OCI-LY1 (cell line): ENCODE data around the gene SLC47A1.

Source experiments
- H2AFZ ChIP-seq: fragments of 200-600 bp; sonication (generic), shearing (Covaris generic); 2 replicates; pipeline ENCODE4 v1.6.0; 2014; ENCODE audit warnings: antibody characterized with exemption, mild to moderate bottlenecking, low read length
- H3F3A ChIP-seq: fragments of 200-600 bp; sonication (generic), shearing (Covaris generic); 2 replicates; pipeline ENCODE4 v1.6.0; 2014; ENCODE audit warnings: mild to moderate bottlenecking, antibody characterized with exemption, low read length, moderate library complexity; ENCODE audit not compliant: insufficient read depth
- H3K27ac ChIP-seq: fragments of 200-600 bp; sonication (generic); 2 replicates; pipeline ENCODE4 v1.5.1; 2014; ENCODE audit warnings: low read length, mixed run types, mild to moderate bottlenecking, low read depth; ENCODE audit not compliant: poor library complexity, severe bottlenecking
- H3K27me3 ChIP-seq: fragments of 200-600 bp; sonication (generic); 2 replicates; pipeline ENCODE4 v1.6.0; 2014; ENCODE audit warnings: antibody characterized with exemption, mild to moderate bottlenecking, low read length, moderate library complexity; ENCODE audit not compliant: insufficient read depth
- H3K36me3 ChIP-seq: fragments of 200-600 bp; sonication (generic); 2 replicates; pipeline ENCODE4 v1.6.1; 2014; ENCODE audit warnings: mild to moderate bottlenecking, antibody characterized with exemption, low read length, moderate library complexity, mixed read lengths; ENCODE audit not compliant: insufficient read depth
- H3K4me1 ChIP-seq: fragments of 200-600 bp; sonication (generic); 2 replicates; pipeline ENCODE4 v1.5.1; 2014; ENCODE audit warnings: mild to moderate bottlenecking, low read length, moderate library complexity; ENCODE audit not compliant: insufficient read depth, severe bottlenecking
- H3K4me2 ChIP-seq: fragments of 200-600 bp; sonication (generic), shearing (Covaris generic); 2 replicates; pipeline ENCODE4 v1.6.1; 2014; ENCODE audit warnings: low read length
- H3K4me3 ChIP-seq: fragments of 200-600 bp; sonication (generic); 2 replicates; pipeline ENCODE4 v1.5.1; 2014; ENCODE audit warnings: low read length, low read depth, mild to moderate bottlenecking, mixed read lengths; ENCODE audit not compliant: poor library complexity, severe bottlenecking
- H3K79me2 ChIP-seq: fragments of 200-600 bp; shearing (Covaris generic); 2 replicates; pipeline ENCODE4 v1.6.1; 2016; ENCODE audit warnings: mixed run types, low read length, mixed read lengths; ENCODE audit not compliant: insufficient read depth
- H3K9ac ChIP-seq: fragments of 200-600 bp; sonication (generic), shearing (Covaris generic); 2 replicates; pipeline ENCODE4 v1.6.1; 2014; ENCODE audit warnings: mild to moderate bottlenecking, low read length, mixed read lengths
- H3K9me2 ChIP-seq: fragments of 200-600 bp; sonication (generic), shearing (Covaris generic); 2 replicates; pipeline ENCODE4 v1.6.1; 2014; ENCODE audit warnings: low read depth, mild to moderate bottlenecking, low read length, mixed read lengths
- H3K9me3 ChIP-seq: fragments of 200-600 bp; shearing (Covaris generic); 2 replicates; pipeline ENCODE4 v1.6.1; 2014; ENCODE audit warnings: low read length, mixed read lengths
- H4K20me1 ChIP-seq: fragments of 200-600 bp; sonication (generic), shearing (Covaris generic); 2 replicates; pipeline ENCODE4 v1.6.0; 2016; ENCODE audit warnings: mild to moderate bottlenecking, low read length; ENCODE audit not compliant: insufficient read depth
- EZH2 ChIP-seq: fragments of 200-600 bp; sonication (generic), shearing (Covaris generic); IDR thresholded peaks from 2 replicates; pipeline ENCODE4 v1.8.0; 2017; ENCODE audit warnings: borderline replicate concordance, mixed run types, mild to moderate bottlenecking, antibody characterized with exemption, low read length, moderate library complexity, mixed read lengths
- TF ChIP-seq, protein P1 (sequence below): fragments of 200-600 bp; sonication (generic), shearing (Covaris generic); IDR thresholded peaks from 2 replicates; pipeline ENCODE4 v1.5.1; 2017; ENCODE audit warnings: mild to moderate bottlenecking, antibody characterized with exemption, low read length, moderate library complexity, mixed read lengths

The SLC47A1 gene

DNA sequence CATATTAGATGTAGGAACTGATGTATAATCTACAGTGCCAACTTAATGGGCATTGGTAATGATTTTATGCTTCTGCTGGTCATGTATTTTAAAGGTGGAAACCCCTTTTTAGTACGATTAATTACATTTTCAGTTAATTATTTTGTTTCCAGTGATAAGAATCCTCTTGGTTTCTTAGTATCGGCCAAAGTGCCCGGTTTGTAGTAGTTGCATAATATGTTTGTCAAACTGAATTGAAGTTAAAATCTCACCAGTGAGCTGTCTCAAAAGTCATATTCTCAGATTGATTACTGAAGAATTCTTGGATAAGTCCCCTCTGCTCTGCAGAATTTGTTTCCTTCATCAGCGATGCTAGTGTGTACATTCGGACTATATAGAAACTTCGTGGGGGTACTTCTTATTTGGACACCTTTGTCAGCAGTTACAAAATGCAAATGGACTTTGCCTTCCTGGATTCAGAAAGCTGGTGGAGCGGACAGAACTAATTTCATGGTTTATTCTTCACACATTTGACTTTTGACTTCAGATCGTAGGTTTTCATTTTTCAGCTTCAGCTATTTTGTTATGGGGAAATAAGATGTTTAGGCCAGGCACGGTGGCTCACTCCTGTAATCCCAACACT is 28.2 kb downstream of the SLC47A1 start:
- no peaks in the 10 kb centered on the region for H3K79me2 ChIP-seq
- H3K27ac ChIP-seq: no peak overlapping the region

DNA sequence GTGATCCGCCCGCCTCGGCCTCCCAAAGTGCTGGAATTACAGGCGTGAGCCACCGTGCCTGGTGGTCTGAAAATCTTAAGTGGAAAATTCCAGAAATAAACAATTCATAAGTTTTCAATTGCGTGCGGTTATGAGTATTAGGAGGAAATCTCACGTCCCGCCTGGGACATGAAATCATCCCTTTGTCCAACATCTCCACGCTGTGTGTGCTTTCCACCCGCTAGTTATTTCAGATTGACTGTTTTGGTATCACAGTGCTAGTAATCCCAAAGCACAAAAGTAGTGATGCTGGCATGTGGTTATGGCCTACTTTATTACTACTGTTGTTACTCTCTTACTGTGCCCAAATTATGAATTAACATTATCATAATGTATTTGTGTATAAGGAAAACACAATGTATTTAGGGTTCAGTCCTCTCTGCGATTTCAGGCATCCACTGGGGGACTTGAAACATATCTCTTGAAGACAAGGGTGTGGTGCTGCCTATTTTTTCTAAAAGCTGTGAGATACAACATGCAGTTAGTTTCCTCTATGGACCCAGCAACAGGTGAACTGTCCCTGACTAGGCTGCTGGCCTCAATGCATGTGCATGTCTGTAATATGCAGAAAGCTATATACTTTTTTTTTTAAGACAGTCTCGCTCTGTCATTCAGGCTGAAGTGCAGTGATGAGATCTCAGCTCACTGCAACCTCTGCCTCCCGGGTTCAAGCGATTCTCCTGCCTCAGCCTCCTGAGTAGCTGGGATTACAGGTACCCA is 32.3 kb downstream of the SLC47A1 start:
- Histone ChIP-seq H3K4me1 (no peaks in the 10 kb centered on the region), H2AFZ (no peak overlapping the region)
- TF ChIP-seq, protein P1, sequence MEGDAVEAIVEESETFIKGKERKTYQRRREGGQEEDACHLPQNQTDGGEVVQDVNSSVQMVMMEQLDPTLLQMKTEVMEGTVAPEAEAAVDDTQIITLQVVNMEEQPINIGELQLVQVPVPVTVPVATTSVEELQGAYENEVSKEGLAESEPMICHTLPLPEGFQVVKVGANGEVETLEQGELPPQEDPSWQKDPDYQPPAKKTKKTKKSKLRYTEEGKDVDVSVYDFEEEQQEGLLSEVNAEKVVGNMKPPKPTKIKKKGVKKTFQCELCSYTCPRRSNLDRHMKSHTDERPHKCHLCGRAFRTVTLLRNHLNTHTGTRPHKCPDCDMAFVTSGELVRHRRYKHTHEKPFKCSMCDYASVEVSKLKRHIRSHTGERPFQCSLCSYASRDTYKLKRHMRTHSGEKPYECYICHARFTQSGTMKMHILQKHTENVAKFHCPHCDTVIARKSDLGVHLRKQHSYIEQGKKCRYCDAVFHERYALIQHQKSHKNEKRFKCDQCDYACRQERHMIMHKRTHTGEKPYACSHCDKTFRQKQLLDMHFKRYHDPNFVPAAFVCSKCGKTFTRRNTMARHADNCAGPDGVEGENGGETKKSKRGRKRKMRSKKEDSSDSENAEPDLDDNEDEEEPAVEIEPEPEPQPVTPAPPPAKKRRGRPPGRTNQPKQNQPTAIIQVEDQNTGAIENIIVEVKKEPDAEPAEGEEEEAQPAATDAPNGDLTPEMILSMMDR: no peak
- TF ChIP-seq EZH2: no peak

More for the DNA sequence above, 28.2 kb downstream of the SLC47A1 start:
- Histone ChIP-seq H2AFZ (no peak overlapping the region), H3K4me1 (no peaks in the 10 kb centered on the region), H3K9me3 (no peaks in the 10 kb centered on the region), H3K9me2 (no peaks in the 10 kb centered on the region), H3K4me2 (no peak overlapping the region), H3K4me3 (no peak overlapping the region), H3K9ac (no peak overlapping the region), H4K20me1 (no peaks in the 10 kb centered on the region), H3F3A (no peaks in the 10 kb centered on the region), H3K36me3 (no peaks in the 10 kb centered on the region), H3K27me3 (no peaks in the 10 kb centered on the region)
- TF ChIP-seq EZH2: no peak
- TF ChIP-seq, protein P1: no peak

DNA sequence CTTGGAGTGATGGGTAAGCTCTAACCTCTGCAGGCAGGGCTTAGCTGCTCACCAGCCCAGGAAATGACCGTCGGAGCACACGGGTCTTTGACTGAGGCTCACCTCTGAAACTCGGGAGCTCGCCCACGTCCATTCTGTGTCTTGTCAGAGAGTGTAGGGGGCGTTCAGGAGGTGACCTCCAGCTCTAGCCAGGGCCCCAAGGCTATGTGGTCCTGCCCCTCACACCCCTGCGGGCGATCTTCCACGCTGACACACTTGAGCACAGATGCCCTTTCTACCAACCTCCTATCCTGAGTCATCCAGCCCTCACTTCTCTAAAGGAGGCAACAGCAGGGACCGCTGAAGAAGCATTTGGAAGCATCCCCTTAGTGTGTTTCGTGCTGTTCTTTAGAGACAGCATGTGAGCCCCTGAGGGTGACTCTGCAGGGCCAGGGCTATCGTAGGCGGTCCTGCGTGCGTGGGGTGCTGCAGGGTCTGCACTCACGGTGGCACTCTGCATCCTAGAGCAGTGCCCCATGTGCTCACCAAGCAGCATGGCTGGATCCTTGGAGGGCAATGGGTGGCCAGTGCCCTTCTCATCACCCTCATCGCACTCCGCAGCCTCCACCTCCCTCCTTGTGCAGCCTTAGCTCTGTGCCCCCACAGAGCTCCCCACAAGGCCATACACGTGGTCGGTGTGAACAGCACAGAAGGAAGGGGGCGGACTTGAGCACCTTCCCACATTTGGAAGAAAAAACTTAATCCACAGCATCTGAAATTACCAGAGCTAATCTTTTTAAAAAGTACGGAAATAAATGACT is 33.8 kb downstream of the SLC47A1 start:
- Histone ChIP-seq H3K4me1 (no peaks in the 10 kb centered on the region), H4K20me1 (no peaks in the 10 kb centered on the region), H3F3A (no peaks in the 10 kb centered on the region), H3K27me3 (no peaks in the 10 kb centered on the region; the same call in 1 of the 2 replicates), H3K9ac (no peak overlapping the region), H3K9me2 (no peaks in the 10 kb centered on the region), H3K79me2 (no peaks in the 10 kb centered on the region), H3K4me3 (no peak overlapping the region), H3K4me2 (no peak overlapping the region), H3K36me3 (no peaks in the 10 kb centered on the region), H2AFZ (no peak overlapping the region), H3K27ac (no peak overlapping the region), H3K9me3 (no peaks in the 10 kb centered on the region)
- TF ChIP-seq, protein P1: no peak
- TF ChIP-seq EZH2: no peak

More for the DNA sequence above, 32.3 kb downstream of the SLC47A1 start:
- no peaks in the 10 kb centered on the region for H3K36me3 ChIP-seq
- no peaks in the 10 kb centered on the region for H3K9me3 ChIP-seq
- no peak overlapping the region for H3K9ac ChIP-seq
- H4K20me1 ChIP-seq: no peaks in the 10 kb centered on the region
- H3K27ac ChIP-seq: no peak overlapping the region
- H3K9me2 ChIP-seq: no peaks in the 10 kb centered on the region
- no peaks in the 10 kb centered on the region for H3F3A ChIP-seq
- H3K4me3 ChIP-seq: no peak overlapping the region
- H3K79me2 ChIP-seq: no peaks in the 10 kb centered on the region
- H3K27me3 ChIP-seq: no peaks in the 10 kb centered on the region; the same call in 1 of the 2 replicates
- no peak overlapping the region for H3K4me2 ChIP-seq
